HG02678 (cell line): Measurements from ENCODE around the gene TMEM259.

ENCODE experiments used
- ATAC-seq: cut with Tn5 transposase; IDR thresholded peaks from one replicate; pipeline ENCODE4 v1.9.1; 2021; ENCODE audit warnings: mild to moderate bottlenecking, moderate library complexity; ENCODE audit not compliant: unreplicated experiment

Gene TMEM259

GRCh38 chr19:1020868-1021425 lies at the start of gene TMEM259:
Gene TMEM259, minus strand, starts transcription at chr19:1021123. Its CDS starts 127 bp downstream, at chr19:1020996.
- ATAC-seq, result peak; percentile 90

GRCh38 chr19:1070576-1070930 lies 49.6 kb upstream of the TMEM259 start:
- no peak for ATAC-seq

- ATAC-seq, result no peak
Measured at GRCh38 chr19:1069009-1069779, 48.3 kb upstream of the TMEM259 start.

- ATAC-seq, result no peak
Measured at GRCh38 chr19:1068009-1069001, 47.4 kb upstream of the TMEM259 start.

GRCh38 chr19:1067341-1067957 lies 46.5 kb upstream of the TMEM259 start:
- peak; percentile 29 for ATAC-seq

- peak; percentile 47 for ATAC-seq
Measured at GRCh38 chr19:1066748-1067340, 45.9 kb upstream of the TMEM259 start, which contains the start of gene ARHGAP45. Gene ARHGAP45, plus strand, starts transcription at chr19:1067167. Its CDS starts 239 bp downstream, at chr19:1067406.

- no peak for ATAC-seq
Measured at GRCh38 chr19:1066251-1066747, 45.4 kb upstream of the TMEM259 start.

- ATAC-seq, result no peak
Measured at GRCh38 chr19:1065606-1066109, 44.7 kb upstream of the TMEM259 start.

- ATAC-seq, result peak; percentile 30
Measured at GRCh38 chr19:1064661-1065605, 44.0 kb upstream of the TMEM259 start.

GRCh38 chr19:1063909-1064660 lies 43.2 kb upstream of the TMEM259 start:
- ATAC-seq, result no peak

- no peak for ATAC-seq
Measured at GRCh38 chr19:1063030-1063908, 42.3 kb upstream of the TMEM259 start.

GRCh38 chr19:1062387-1063029 lies 41.6 kb upstream of the TMEM259 start:
- ATAC-seq, result no peak

- ATAC-seq, result no peak
Measured at GRCh38 chr19:1061987-1062386, 41.1 kb upstream of the TMEM259 start.

GRCh38 chr19:1060689-1061088 lies 39.8 kb upstream of the TMEM259 start:
- ATAC-seq, result no peak

- ATAC-seq, result no peak
Measured at GRCh38 chr19:1058112-1058511, 37.2 kb upstream of the TMEM259 start.

GRCh38 chr19:1057176-1057855 lies 36.4 kb upstream of the TMEM259 start:
- no peak for ATAC-seq
